ENCODE data around the gene KCNAB1.

The KCNAB1 gene

DNA sequence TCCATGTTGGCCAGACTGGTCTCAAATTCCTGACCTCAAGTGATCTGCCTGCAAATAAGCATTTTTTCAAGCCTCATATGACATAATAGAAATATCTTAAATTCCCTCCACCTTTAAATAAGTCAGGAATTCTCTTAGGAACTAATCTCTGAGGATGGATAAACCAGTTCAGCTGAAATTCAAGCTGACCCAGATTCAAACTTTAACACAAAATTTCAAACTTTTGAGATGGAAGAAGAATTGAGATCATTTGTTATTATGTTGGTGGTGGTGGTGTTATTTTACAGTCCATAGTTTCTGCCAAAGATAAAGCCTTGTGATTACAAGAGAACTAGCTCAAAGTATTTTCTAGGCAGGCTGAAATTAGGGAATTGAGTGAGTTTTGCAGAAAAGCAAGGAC lies 349.1 kb downstream of the KCNAB1 start:
- no peak for DNase-seq

GRCh38 chr3:156471431-156471830 lies 351.1 kb downstream of the KCNAB1 start:
- no peak overlapping the region for H3K27ac ChIP-seq (ENCODE audit: insufficient read depth, low read length, poor library complexity, severe bottlenecking)
- no peak overlapping the region for H3K4me3 ChIP-seq (ENCODE audit: insufficient read depth, low read depth, low read length, poor library complexity, severe bottlenecking)
- H3K27me3 ChIP-seq (replicated peaks; ENCODE audit: control insufficient read depth, insufficient read depth, low read length, poor library complexity, severe bottlenecking): no peaks in the 10 kb centered on the region
- H3K4me1 ChIP-seq (ENCODE audit: control insufficient read depth, insufficient read depth, low read length, poor library complexity, severe bottlenecking): no peaks in the 10 kb centered on the region
- no peaks in the 10 kb centered on the region for H3K36me3 ChIP-seq (ENCODE audit: control insufficient read depth, insufficient read depth, low read length)
- no peak for DNase-seq
- H3K9me3 ChIP-seq (ENCODE audit: control insufficient read depth, low read length): no peaks in the 10 kb centered on the region

More for the DNA sequence above, 349.1 kb downstream of the KCNAB1 start:
- Histone ChIP-seq H3K4me3 (ENCODE audit: insufficient read depth, low read depth, low read length, poor library complexity, severe bottlenecking) (no peak overlapping the region), H3K9me3 (ENCODE audit: control insufficient read depth, low read length) (no peaks in the 10 kb centered on the region), H3K27me3 (replicated peaks; ENCODE audit: control insufficient read depth, insufficient read depth, low read length, poor library complexity, severe bottlenecking) (no peaks in the 10 kb centered on the region), H3K27ac (ENCODE audit: insufficient read depth, low read length, poor library complexity, severe bottlenecking) (no peak overlapping the region), H3K4me1 (ENCODE audit: control insufficient read depth, insufficient read depth, low read length, poor library complexity, severe bottlenecking) (no peaks in the 10 kb centered on the region), H3K36me3 (ENCODE audit: control insufficient read depth, insufficient read depth, low read length) (no peaks in the 10 kb centered on the region)

- no peak for DNase-seq
Measured at GRCh38 chr3:156472150-156472549, 351.8 kb downstream of the KCNAB1 start.

GRCh38 chr3:156472684-156473083 lies 352.3 kb downstream of the KCNAB1 start:
- Histone ChIP-seq H3K4me3 (ENCODE audit: insufficient read depth, low read depth, low read length, poor library complexity, severe bottlenecking) (no peak overlapping the region), H3K9me3 (ENCODE audit: control insufficient read depth, low read length) (no peaks in the 10 kb centered on the region), H3K27me3 (replicated peaks; ENCODE audit: control insufficient read depth, insufficient read depth, low read length, poor library complexity, severe bottlenecking) (no peaks in the 10 kb centered on the region), H3K36me3 (ENCODE audit: control insufficient read depth, insufficient read depth, low read length) (no peaks in the 10 kb centered on the region), H3K4me1 (ENCODE audit: control insufficient read depth, insufficient read depth, low read length, poor library complexity, severe bottlenecking) (no peaks in the 10 kb centered on the region), H3K27ac (ENCODE audit: insufficient read depth, low read length, poor library complexity, severe bottlenecking) (no peak overlapping the region)
- no peak for DNase-seq

More at GRCh38 chr3:156472150-156472549, 351.8 kb downstream of the KCNAB1 start:
- no peaks in the 10 kb centered on the region for H3K27me3 ChIP-seq (replicated peaks; ENCODE audit: control insufficient read depth, insufficient read depth, low read length, poor library complexity, severe bottlenecking)
- no peaks in the 10 kb centered on the region for H3K9me3 ChIP-seq (ENCODE audit: control insufficient read depth, low read length)
- no peak overlapping the region for H3K27ac ChIP-seq (ENCODE audit: insufficient read depth, low read length, poor library complexity, severe bottlenecking)
- H3K36me3 ChIP-seq (ENCODE audit: control insufficient read depth, insufficient read depth, low read length): no peaks in the 10 kb centered on the region
- H3K4me3 ChIP-seq (ENCODE audit: insufficient read depth, low read depth, low read length, poor library complexity, severe bottlenecking): no peak overlapping the region
- no peaks in the 10 kb centered on the region for H3K4me1 ChIP-seq (ENCODE audit: control insufficient read depth, insufficient read depth, low read length, poor library complexity, severe bottlenecking)

DNA sequence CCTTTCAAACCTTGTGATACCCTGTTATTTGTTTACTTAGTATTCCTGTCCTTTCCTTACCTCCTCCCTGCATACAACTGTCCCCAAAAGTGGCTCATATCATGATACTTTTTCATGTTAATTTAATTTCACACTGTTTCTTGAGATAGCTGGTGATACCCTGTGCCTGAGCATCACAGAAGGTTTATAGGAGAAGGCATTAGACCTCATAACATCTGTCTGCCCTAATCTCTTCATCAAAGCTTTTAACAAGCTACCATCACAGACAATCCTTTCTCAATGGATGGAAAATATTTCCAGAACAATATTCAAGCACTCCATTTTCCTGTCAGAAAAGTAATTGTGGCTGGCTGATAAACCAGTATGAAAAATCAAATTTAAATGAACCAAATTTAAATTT lies 353.0 kb downstream of the KCNAB1 start:
- H3K9me3 ChIP-seq (ENCODE audit: control insufficient read depth, low read length): no peaks in the 10 kb centered on the region
- H3K27me3 ChIP-seq (replicated peaks; ENCODE audit: control insufficient read depth, insufficient read depth, low read length, poor library complexity, severe bottlenecking): no peaks in the 10 kb centered on the region
- no peaks in the 10 kb centered on the region for H3K4me1 ChIP-seq (ENCODE audit: control insufficient read depth, insufficient read depth, low read length, poor library complexity, severe bottlenecking)
- no peaks in the 10 kb centered on the region for H3K36me3 ChIP-seq (ENCODE audit: control insufficient read depth, insufficient read depth, low read length)
- no peak for DNase-seq
- H3K27ac ChIP-seq (ENCODE audit: insufficient read depth, low read length, poor library complexity, severe bottlenecking): no peak overlapping the region
- no peak overlapping the region for H3K4me3 ChIP-seq (ENCODE audit: insufficient read depth, low read depth, low read length, poor library complexity, severe bottlenecking)

DNA sequence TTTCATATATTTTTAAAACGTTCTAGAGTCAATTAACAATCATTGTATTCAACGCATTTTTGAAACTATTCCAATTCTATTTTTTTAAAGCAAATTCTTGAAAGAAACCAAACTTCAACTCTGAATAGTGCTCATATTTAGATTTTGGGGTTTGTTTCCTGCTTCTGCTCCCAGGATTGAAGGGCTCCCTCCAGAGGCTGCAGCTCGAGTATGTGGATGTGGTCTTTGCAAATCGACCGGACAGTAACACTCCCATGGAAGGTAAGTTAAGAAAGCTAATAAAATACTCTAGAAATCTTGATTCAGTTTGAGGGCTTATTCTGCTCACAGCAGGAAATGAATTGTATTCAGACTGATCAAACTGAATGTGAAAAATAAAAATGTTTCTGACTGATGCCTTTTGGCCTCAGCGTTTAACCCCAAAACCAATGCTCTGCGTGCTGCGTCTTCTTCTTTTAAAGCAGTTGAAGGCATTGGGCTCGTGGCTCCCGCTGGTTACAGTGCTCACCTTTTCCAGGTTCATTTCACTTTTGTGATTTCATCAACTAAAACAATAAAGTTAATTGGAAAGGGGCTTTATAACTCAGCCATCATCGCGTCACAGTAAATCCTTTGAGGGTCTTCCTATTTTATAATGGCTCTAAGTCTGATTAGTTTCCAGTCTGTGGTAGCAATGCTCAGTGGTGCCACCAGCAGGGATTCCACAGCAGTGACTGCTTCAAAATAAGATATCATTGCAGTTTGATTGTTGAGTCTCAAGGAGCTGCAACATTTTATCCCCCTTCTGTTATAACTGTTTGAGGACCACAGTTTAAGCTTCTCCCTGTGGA lies 354.4 kb downstream of the KCNAB1 start:
- Histone ChIP-seq H3K9me3 (ENCODE audit: control insufficient read depth, low read length) (no peaks in the 10 kb centered on the region), H3K4me3 (ENCODE audit: insufficient read depth, low read depth, low read length, poor library complexity, severe bottlenecking) (no peak overlapping the region), H3K4me1 (ENCODE audit: control insufficient read depth, insufficient read depth, low read length, poor library complexity, severe bottlenecking) (no peaks in the 10 kb centered on the region), H3K36me3 (ENCODE audit: control insufficient read depth, insufficient read depth, low read length) (no peaks in the 10 kb centered on the region), H3K27me3 (replicated peaks; ENCODE audit: control insufficient read depth, insufficient read depth, low read length, poor library complexity, severe bottlenecking) (no peaks in the 10 kb centered on the region), H3K27ac (ENCODE audit: insufficient read depth, low read length, poor library complexity, severe bottlenecking) (no peak overlapping the region)
- no peak for DNase-seq

GRCh38 chr3:156477323-156477722 lies 356.9 kb downstream of the KCNAB1 start:
- DNase-seq: no peak
- no peaks in the 10 kb centered on the region for H3K9me3 ChIP-seq (ENCODE audit: control insufficient read depth, low read length)
- no peak overlapping the region for H3K27ac ChIP-seq (ENCODE audit: insufficient read depth, low read length, poor library complexity, severe bottlenecking)
- no peak overlapping the region for H3K4me3 ChIP-seq (ENCODE audit: insufficient read depth, low read depth, low read length, poor library complexity, severe bottlenecking)
- no peaks in the 10 kb centered on the region for H3K27me3 ChIP-seq (replicated peaks; ENCODE audit: control insufficient read depth, insufficient read depth, low read length, poor library complexity, severe bottlenecking)
- H3K36me3 ChIP-seq (ENCODE audit: control insufficient read depth, insufficient read depth, low read length): no peaks in the 10 kb centered on the region
- no peaks in the 10 kb centered on the region for H3K4me1 ChIP-seq (ENCODE audit: control insufficient read depth, insufficient read depth, low read length, poor library complexity, severe bottlenecking)

DNA sequence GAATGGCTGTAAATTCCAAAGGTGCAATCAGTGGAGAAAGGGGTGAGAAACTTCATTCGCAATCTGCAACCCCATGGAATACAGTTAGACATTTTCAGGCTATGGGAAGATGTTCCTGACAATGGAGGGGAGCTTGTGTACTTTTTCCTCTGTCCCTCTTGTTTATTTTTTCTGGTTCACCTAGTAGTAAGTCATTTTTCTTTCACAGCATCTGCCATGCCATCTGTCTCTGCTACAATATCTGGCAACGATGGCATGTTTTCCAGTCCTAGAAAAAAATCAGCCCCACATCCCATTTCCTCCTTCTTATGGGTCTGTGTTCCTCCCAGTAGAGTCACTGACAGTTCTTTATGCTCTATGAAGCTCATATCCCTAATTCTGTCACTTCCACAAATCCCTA lies 358.5 kb downstream of the KCNAB1 start:
- no peak for DNase-seq
- Histone ChIP-seq H3K4me3 (ENCODE audit: insufficient read depth, low read depth, low read length, poor library complexity, severe bottlenecking) (no peak overlapping the region), H3K27ac (ENCODE audit: insufficient read depth, low read length, poor library complexity, severe bottlenecking) (no peak overlapping the region), H3K4me1 (ENCODE audit: control insufficient read depth, insufficient read depth, low read length, poor library complexity, severe bottlenecking) (peaks cover 9% of the 10 kb centered on the region), H3K9me3 (ENCODE audit: control insufficient read depth, low read length) (no peaks in the 10 kb centered on the region), H3K36me3 (ENCODE audit: control insufficient read depth, insufficient read depth, low read length) (no peaks in the 10 kb centered on the region), H3K27me3 (replicated peaks; ENCODE audit: control insufficient read depth, insufficient read depth, low read length, poor library complexity, severe bottlenecking) (no peaks in the 10 kb centered on the region)

DNA sequence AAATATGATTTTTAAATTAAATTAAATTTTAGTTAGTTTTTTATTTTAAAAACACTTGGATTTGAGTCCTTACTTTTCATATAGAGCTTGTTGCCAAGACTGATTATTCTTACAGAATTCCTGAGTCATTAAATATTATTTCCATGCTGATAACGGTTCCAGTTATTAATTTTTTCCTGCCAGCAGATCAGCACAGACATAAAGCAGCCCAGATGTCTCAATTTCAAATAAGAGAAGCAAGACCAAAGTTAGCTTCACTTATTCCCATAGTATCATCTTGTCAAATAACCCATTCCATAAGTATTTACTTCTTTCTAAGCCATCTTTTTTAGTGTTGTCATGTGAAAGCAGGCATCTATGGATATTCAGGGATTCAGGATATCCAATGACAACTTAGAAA lies 359.2 kb downstream of the KCNAB1 start:
- no peak for DNase-seq
- Histone ChIP-seq H3K4me3 (ENCODE audit: insufficient read depth, low read depth, low read length, poor library complexity, severe bottlenecking) (no peak overlapping the region), H3K9me3 (ENCODE audit: control insufficient read depth, low read length) (no peaks in the 10 kb centered on the region), H3K27me3 (replicated peaks; ENCODE audit: control insufficient read depth, insufficient read depth, low read length, poor library complexity, severe bottlenecking) (no peaks in the 10 kb centered on the region), H3K27ac (ENCODE audit: insufficient read depth, low read length, poor library complexity, severe bottlenecking) (no peak overlapping the region), H3K4me1 (ENCODE audit: control insufficient read depth, insufficient read depth, low read length, poor library complexity, severe bottlenecking) (peaks cover 12% of the 10 kb centered on the region), H3K36me3 (ENCODE audit: control insufficient read depth, insufficient read depth, low read length) (no peaks in the 10 kb centered on the region)

DNA sequence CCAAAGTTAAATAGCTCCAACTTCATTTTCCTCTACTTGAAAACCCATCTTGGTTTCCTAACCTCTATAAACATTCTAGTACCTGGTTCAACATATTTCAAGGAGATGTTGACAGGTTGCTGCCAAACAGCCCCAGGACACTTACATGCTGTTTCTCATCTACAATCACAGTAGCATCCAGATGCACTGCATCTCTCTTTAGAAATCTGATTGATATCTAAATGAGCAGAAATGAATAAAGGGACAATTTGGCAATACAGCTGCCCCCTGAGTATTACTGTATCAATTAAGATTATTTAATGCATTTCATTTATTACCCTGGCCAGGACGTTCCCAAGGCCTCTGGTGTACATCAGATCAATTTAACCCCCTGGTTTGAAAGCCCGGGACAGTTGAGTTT lies 360.6 kb downstream of the KCNAB1 start:
- Histone ChIP-seq H3K4me3 (ENCODE audit: insufficient read depth, low read depth, low read length, poor library complexity, severe bottlenecking) (no peak overlapping the region), H3K4me1 (ENCODE audit: control insufficient read depth, insufficient read depth, low read length, poor library complexity, severe bottlenecking) (peaks cover 12% of the 10 kb centered on the region), H3K27ac (ENCODE audit: insufficient read depth, low read length, poor library complexity, severe bottlenecking) (no peak overlapping the region), H3K9me3 (ENCODE audit: control insufficient read depth, low read length) (no peaks in the 10 kb centered on the region), H3K27me3 (replicated peaks; ENCODE audit: control insufficient read depth, insufficient read depth, low read length, poor library complexity, severe bottlenecking) (no peaks in the 10 kb centered on the region), H3K36me3 (ENCODE audit: control insufficient read depth, insufficient read depth, low read length) (no peaks in the 10 kb centered on the region)
- no peak for DNase-seq
